Stomach (tissue), 4 donors: Measurements from ENCODE around the gene TTN.

Source experiments
- CTCF ChIP-seq, 7 experiments: fragments of 450-650 bp in 4 of 7; fragments of 200-600 bp in 3 of 7; sonication (generic) in 3 of 7; IDR thresholded peaks; one replicate each; pipeline ENCODE4 v1.5.1; 2016 to 2019; ENCODE audit warnings: antibody characterized with exemption in 7 of 7, control low read depth in 2 of 7, mild to moderate bottlenecking in 1 of 7
- POLR2A ChIP-seq, 4 donors: fragments of 450-650 bp; IDR thresholded peaks; one replicate each; pipeline ENCODE4 v1.6.1; 2016; ENCODE audit warnings: antibody characterized with exemption in 4 of 4, control low read depth in 2 of 4, mild to moderate bottlenecking in 1 of 4, moderate library complexity in 1 of 4

GRCh38 chr2:178787155-178787554, 20.1 kb downstream of the TTN start:
- TF ChIP-seq CTCF (IDR thresholded peaks at IDR 0.05): no peak
- TF ChIP-seq POLR2A (IDR thresholded peaks at IDR 0.05): no peak
